IPS DF 6.9 (cell line): Measurements from ENCODE around the gene DDIT3.
A peak's percentile ranks its signal among the peaks of the same experiment; 100 is the strongest.

Experiments used
- DNase-seq: peaks from one replicate; pipeline ENCODE4 v3.0.0-alpha.2; 2013; ENCODE audit warnings: low read depth, low spot score
- H3K27ac ChIP-seq: one replicate; pipeline ENCODE4 v1.5.1; 2013; ENCODE audit warnings: low read length, control low read depth
- H3K27me3 ChIP-seq: 2 replicates; pipeline ENCODE4 v1.6.1; 2013; ENCODE audit warnings: mild to moderate bottlenecking, low read length; ENCODE audit not compliant: control insufficient read depth, insufficient read depth
- H3K36me3 ChIP-seq: 2 replicates; pipeline ENCODE4 v1.6.1; 2013; ENCODE audit warnings: low read length; ENCODE audit not compliant: control insufficient read depth, insufficient read depth
- H3K4me1 ChIP-seq: 2 replicates; pipeline ENCODE4 v1.6.1; 2013; ENCODE audit warnings: low read length; ENCODE audit not compliant: control insufficient read depth, insufficient read depth
- H3K4me3 ChIP-seq: 2 replicates; pipeline ENCODE4 v1.5.1; 2013; ENCODE audit warnings: mild to moderate bottlenecking, low read length
- H3K9me3 ChIP-seq: 2 replicates; pipeline ENCODE4 v1.6.1; 2013; ENCODE audit warnings: low read length, inconsistent platforms; ENCODE audit not compliant: control insufficient read depth, insufficient read depth
- WGBS: extraction: QIAGEN DNeasy Blood & Tissue Kit; methylation state at CpG from one replicate; pipeline ENCODE4 v1.1.7; 2013; ENCODE audit warnings: mixed read lengths, missing lambda C conversion rate; ENCODE audit not compliant: insufficient read length, insufficient coverage; 5-methylcytosine and 5-hydroxymethylcytosine counted together

The DDIT3 gene

DNA sequence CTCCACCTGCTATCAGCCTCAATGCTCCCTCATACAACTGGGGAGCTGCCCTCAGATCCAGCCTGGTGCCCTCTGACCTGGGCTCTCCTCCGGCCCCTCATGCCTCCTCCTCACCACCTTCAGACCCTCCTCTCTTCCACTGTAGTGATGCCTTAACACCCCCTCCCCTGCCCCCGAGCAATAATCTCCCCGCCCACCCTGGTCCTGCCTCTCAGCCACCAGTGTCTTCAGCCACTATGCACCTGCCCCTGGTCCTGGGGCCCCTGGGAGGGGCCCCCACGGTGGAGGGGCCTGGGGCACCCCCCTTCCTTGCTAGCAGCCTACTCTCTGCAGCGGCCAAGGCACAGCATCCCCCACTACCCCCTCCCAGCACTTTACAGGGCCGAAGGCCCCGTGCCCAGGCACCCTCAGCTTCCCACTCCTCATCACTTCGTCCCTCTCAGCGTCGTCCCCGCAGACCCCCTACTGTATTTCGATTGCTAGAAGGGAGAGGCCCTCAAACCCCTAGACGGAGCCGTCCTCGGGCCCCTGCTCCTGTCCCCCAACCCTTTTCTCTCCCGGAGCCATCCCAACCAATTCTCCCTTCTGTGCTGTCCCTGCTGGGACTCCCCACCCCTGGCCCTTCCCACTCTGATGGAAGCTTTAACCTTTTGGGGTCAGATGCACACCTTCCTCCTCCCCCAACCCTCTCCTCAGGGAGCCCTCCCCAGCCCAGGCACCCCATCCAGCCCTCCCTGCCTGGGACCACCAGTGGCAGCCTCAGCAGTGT, 5.5 kb upstream of the DDIT3 start:
- no CpG with 5 or more reads among the region's 16 CpGs for WGBS
- Histone ChIP-seq H3K27ac (no peak overlapping the region), H3K36me3 (0 out of 2 replicates have a peak, but pooled peaks cover 7% of the 10 kb centered on the region), H3K9me3 (no peaks in the 10 kb centered on the region), H3K4me1 (peaks cover 5% of the 10 kb centered on the region; the same call in 1 of the 2 replicates), H3K27me3 (no peaks in the 10 kb centered on the region), H3K4me3 (no peak overlapping the region)
- DNase-seq, result no peak

DNA sequence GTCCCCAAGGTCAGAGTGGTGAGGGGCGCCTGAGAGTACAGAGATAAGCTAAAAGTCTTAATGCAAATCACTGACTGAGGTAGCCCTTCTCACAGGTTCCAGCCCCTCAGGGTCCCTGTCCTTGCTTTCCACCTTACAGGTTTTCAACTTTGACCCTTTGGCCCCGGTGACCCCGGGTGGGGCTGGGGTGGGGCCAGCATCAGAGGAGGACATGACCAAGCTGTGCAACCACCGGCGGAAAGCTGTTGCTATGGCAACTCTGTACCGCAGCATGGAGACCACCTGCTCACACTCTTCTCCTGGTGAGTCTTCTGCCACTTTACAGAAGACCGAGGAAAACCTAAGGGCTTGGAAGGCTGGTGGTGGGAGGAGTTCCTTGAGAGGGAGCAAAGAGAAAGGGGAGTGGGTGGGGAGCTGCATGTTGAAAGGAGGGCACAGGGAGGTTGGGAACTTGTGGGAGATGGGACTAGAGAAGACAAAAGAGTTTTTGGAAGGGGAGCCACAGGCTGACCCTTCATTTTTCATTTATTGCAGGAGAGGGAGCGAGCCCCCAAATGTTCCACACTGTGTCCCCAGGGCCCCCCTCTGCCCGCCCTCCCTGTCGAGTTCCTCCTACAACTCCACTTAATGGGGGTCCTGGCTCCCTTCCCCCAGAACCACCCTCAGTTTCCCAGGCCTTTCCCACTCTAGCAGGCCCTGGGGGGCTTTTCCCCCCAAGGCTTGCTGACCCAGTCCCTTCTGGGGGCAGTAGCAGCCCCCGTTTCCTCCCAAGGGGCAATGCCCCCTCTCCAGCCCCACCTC, 4.7 kb upstream of the DDIT3 start:
- Histone ChIP-seq H3K4me1 (peaks cover 5% of the 10 kb centered on the region; the same call in 1 of the 2 replicates), H3K27ac (no peak overlapping the region), H3K36me3 (no peaks in the 10 kb centered on the region), H3K9me3 (no peaks in the 10 kb centered on the region), H3K27me3 (no peaks in the 10 kb centered on the region), H3K4me3 (no peak overlapping the region)
- WGBS, result no CpG with 5 or more reads among the region's 11 CpGs
- DNase-seq, result no peak

DNA sequence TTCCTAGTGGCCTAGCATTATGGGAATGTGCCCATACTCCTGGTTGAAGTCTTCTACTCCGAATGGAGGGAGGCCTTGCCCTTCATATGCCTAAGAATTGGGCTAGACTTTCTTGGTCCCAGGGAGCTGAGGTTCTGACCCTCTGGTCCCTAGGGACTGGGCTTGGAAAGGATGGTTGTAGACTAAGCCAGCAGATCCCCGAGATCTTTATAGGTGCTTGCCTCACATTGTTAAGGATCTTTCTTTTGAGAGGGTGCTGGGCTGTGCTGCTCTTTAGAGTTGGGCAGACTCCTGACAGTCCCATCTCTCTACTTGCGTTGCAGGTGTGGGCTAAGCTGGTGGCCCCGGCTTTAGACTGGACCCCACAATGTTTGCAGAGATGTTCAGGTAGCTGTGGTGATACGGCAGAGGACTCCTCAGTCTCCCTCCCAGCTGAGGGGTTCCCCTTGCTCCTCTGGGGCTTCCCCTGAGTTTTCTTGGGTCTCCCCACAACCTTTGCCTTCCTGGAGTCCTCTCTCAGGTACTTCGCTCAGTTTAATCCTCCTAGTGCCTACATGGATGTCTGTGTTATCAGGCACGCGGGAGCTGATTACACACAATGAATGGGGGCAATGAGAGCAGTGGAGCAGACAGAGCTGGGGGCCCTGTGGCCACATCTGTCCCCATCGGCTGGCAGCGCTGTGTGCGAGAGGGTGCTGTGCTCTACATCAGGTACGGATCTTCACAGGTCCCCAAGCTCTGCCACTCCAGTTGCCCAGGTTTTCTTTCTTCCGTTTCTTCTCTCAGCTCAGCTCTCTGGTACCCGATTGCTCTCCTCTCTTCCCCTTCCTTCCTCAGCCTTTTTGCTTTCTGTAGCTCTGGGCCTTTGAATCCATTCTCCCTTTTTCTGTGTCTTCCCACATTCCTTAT, 3.6 kb upstream of the DDIT3 start:
- no peaks in the 10 kb centered on the region for H3K27me3 ChIP-seq
- WGBS, result no CpG with 5 or more reads among the region's 14 CpGs
- H3K4me3 ChIP-seq, result no peak overlapping the region; the same call in 1 of the 2 replicates
- no peak overlapping the region for H3K27ac ChIP-seq
- no peak for DNase-seq
- H3K4me1 ChIP-seq, result peaks cover 5% of the 10 kb centered on the region; the same call in 1 of the 2 replicates
- H3K9me3 ChIP-seq, result no peaks in the 10 kb centered on the region
- no peaks in the 10 kb centered on the region for H3K36me3 ChIP-seq

DNA sequence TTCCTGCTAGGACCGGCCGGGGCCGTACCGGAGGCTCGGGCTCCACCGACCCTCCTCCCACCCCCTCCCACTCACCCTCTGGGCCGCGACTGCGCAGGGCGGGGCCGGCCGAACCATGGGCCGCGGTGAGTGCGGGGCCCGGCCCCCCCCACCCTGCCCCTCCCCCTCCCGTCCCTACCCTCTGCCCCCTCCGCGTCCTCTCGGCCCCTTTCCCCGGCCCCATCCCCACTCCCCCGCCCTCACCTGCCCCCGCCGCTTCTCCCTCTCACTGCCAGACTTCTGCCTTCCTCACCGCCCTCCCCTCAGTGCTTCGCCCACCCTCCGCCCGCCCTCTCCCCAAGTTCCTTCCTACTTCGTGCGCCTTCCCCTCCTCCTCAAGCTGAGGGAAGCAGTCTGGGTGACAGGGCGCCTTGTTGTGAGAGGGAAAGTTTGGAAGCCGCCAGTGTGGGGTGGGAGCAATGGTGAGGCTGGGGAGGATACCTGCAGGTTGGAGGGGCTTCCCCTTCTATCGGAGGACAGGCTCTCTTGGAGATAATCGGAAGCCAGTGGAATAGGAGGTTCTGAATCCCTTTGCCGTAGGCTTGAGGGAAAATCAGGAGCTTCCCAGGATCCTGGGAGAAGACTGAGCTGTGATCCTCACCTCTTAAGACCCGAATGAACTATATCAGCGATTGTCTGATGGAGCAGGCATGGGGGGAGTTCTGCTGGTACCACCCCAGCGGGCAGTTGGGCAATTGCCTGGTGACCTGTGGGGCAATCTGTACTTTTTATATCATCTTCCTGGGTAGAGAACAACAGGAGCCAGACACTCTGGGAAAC, 2.8 kb upstream of the DDIT3 start:
- H3K4me1 ChIP-seq, result peaks cover 5% of the 10 kb centered on the region; the same call in 1 of the 2 replicates
- DNase-seq, result no peak
- H3K36me3 ChIP-seq, result no peaks in the 10 kb centered on the region; the same call in 1 of the 2 replicates
- no peaks in the 10 kb centered on the region for H3K27me3 ChIP-seq
- peak overlapping the region; percentile 52; the same call in 1 of the 2 replicates for H3K4me3 ChIP-seq
- no CpG with 5 or more reads among the region's 38 CpGs for WGBS
- no peaks in the 10 kb centered on the region for H3K9me3 ChIP-seq
- H3K27ac ChIP-seq, result no peak overlapping the region

DNA sequence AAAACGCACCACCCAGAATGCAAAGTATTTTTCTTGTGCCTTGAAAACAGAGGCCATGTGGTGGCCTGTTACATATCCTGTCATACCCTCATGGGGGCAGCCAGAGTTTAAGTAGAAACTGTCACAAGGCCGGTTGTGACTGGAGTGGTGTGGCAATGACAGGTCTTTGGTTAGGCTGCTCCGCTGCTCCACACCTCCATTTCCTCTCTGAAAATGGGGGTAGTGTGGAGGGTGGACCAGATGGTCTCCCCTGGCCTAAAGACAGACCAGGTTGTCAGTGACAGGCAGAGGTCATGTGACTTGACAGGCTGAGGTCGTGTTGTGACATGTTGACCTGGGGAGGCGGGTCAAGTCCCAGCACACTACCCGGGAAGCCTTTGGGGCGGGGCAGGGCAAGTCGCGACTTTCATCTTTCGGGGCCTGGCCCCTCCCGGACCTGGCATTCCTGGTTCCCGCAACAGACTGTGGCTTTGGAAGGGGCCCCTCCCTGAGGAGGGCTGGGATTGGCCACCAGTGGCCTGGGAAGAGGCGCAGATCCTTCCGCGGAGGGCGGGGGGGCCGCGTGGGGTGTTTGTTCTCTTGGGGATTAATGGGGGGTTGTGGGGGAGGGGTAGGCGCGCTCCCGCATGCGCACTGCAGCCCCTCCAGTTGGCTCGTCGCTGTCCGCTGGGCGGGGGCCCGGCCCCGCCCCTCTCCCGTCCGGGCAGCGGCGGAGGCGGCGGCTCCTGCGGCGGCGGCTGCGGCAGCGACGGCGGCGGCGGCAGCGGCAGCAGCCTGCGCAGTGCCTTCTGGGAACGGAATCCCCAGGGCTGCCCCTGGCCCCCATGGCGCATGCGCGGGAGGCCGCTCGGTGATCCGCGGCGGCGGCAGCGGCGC, 1.9 kb upstream of the DDIT3 start, which contains the start of gene MBD6:
Gene MBD6 (plus strand): TSS at position 814 of the 876 bp plus-strand sequence. CDS start 1,480 bp downstream, outside the sequence.
- WGBS, result no CpG with 5 or more reads among the region's 57 CpGs
- no peak for DNase-seq
- Histone ChIP-seq H3K27ac (no peak within 1 kb of the TSS), H3K27me3 (no peaks in the 10 kb centered on the region), H3K9me3 (no peaks in the 10 kb centered on the region), H3K4me1 (peaks cover 5% of the 10 kb centered on the region; the same call in 1 of the 2 replicates), H3K4me3 (peak within 1 kb of the TSS; percentile 52; the same call in 1 of the 2 replicates), H3K36me3 (peaks cover 1% of the 10 kb centered on the region; the same call in 1 of the 2 replicates)

DNA sequence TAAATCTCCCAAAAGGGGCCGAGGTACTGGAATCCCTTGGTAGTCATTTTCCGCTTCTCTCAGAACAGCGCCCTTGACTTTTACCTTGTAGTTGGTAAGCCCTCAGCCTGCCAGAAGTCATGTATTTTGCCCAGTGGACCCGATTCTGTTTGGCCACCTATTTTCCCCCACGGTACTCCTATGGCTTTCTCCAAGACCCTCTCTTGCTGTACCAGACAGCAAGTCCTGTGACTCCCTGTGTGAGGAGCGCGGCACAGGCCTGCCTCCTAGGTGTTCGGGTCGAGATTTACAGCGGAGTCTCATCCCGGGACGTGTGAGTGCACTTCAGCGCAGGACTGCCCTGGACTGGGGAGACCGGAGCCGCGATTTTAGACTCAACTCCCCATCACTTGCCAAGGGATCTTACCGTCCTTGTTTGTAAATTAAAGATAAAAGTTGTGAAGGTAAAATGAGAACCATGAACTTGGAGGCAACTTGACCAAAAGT, 1.3 kb upstream of the DDIT3 start:
- H3K4me1 ChIP-seq, result peaks cover 5% of the 10 kb centered on the region; the same call in 1 of the 2 replicates
- no peak for DNase-seq
- H3K9me3 ChIP-seq, result no peaks in the 10 kb centered on the region
- no peak overlapping the region for H3K4me3 ChIP-seq
- no peaks in the 10 kb centered on the region for H3K27me3 ChIP-seq
- peaks cover 8% of the 10 kb centered on the region for H3K36me3 ChIP-seq
- no CpG with 5 or more reads among the region's 17 CpGs for WGBS
- no peak overlapping the region for H3K27ac ChIP-seq

DNA sequence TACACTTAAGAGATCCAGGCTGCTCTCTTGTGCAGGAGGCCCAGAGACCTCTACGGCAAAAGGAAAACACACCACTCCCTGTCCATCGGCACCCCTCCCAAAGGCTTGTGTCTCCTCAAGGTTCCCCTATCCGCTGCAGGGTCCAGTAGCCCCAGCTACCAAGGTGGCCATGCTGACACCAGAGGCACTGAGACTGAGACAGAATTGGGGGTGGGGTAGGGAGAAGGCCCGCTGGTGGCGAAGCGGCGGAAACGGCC, 590 bp downstream of the DDIT3 start:
- peaks cover 21% of the 10 kb centered on the region for H3K36me3 ChIP-seq
- no CpG with 5 or more reads among the region's 8 CpGs for WGBS

DNA sequence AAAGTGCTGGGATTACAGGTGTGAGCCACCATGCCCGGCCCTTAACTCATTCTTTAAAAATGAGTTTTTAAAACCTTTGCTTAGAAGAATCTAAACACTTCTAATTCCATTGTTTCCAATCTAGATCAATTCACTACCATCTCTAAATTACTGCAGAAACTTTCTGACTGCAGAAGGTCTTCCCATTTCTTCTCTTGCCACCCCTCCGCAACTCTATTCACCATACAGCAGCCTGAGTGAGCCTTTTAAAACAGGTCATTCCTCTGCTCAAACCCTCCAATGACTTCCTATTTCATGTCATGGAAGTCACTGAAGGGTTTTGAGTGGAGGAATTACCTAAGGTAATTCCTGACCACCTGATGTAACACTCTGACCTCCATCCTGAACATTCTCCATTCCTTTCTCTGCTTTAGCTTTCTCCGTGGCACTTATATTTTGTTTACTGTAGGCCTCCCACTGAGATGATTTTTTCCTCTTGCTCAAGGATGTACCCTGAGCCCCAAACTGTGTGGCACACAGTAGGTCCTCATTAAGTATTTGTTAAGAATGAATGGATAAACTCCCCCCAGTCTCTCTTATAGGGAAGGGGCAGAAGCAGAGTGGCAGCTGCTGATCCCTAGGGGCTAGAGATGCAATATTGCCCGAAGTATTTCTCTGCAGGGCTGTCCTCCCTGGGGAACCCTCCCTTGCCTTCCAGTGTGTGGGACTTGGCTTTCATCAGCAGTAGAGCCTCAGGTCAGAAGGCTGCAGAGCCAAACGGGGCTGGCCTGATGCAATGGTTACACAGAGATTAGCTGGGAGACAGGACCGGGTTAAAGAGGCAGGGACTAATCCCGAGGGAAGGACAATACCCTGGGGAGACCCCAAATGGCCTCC, 1.2 kb downstream of the DDIT3 start:
- H3K9me3 ChIP-seq, result no peaks in the 10 kb centered on the region
- no peak for DNase-seq
- peaks cover 5% of the 10 kb centered on the region; the same call in 1 of the 2 replicates for H3K4me1 ChIP-seq
- no peak overlapping the region for H3K27ac ChIP-seq
- peak overlapping the region; percentile 77; the same call in 1 of the 2 replicates for H3K4me3 ChIP-seq
- WGBS, result no CpG with 5 or more reads among the region's 7 CpGs
- H3K36me3 ChIP-seq, result peaks cover 26% of the 10 kb centered on the region
- H3K27me3 ChIP-seq, result no peaks in the 10 kb centered on the region

More for the DNA sequence above, 590 bp downstream of the DDIT3 start:
- no peak for DNase-seq
- no peaks in the 10 kb centered on the region for H3K9me3 ChIP-seq
- H3K4me3 ChIP-seq, result peak overlapping the region; percentile 77; the same call in 1 of the 2 replicates
- H3K27me3 ChIP-seq, result no peaks in the 10 kb centered on the region
- no peak overlapping the region for H3K27ac ChIP-seq
- H3K4me1 ChIP-seq, result peaks cover 5% of the 10 kb centered on the region; the same call in 1 of the 2 replicates
